ELF-1 (cell line): ENCODE measurements around the gene NXPE3.
"Not testable (repeated sequence)": the region's sequence is repeated elsewhere in the genome, so short reads cannot be mapped to it uniquely, and the experiment has no call there.

Experiments
- DNase-seq: peaks from one replicate; pipeline ENCODE4 v3.0.0-alpha.2; 2016; ENCODE audit warnings: low read depth, low spot score

The NXPE3 gene

GRCh38 chr3:101779047-101779821 is at the start of gene NXPE3:
NXPE3 (plus strand) TSS chr3:101779211; CDS start chr3:101785597, 6,386 bp downstream.
- DNase-seq: peak; percentile 92

- DNase-seq: no peak
Observed at GRCh38 chr3:101729586-101729985, 49.4 kb upstream of the NXPE3 start.

- no peak for DNase-seq
Observed at GRCh38 chr3:101730839-101731238, 48.2 kb upstream of the NXPE3 start.

- no peak for DNase-seq
Observed at GRCh38 chr3:101732240-101732641, 46.8 kb upstream of the NXPE3 start.

GRCh38 chr3:101735833-101736232 is 43.2 kb upstream of the NXPE3 start:
- no peak for DNase-seq

GRCh38 chr3:101741914-101742313 is 37.1 kb upstream of the NXPE3 start:
- not testable (repeated sequence) for DNase-seq

GRCh38 chr3:101744811-101745210 is 34.2 kb upstream of the NXPE3 start:
- DNase-seq: no peak

- not testable (repeated sequence) for DNase-seq
Observed at GRCh38 chr3:101745934-101746333, 33.1 kb upstream of the NXPE3 start.

GRCh38 chr3:101753386-101754113 is 25.5 kb upstream of the NXPE3 start:
- not testable (repeated sequence) for DNase-seq

- DNase-seq: no peak
Observed at GRCh38 chr3:101758224-101758623, 20.8 kb upstream of the NXPE3 start.

- DNase-seq: no peak
Observed at GRCh38 chr3:101762041-101762646, 16.9 kb upstream of the NXPE3 start.

- not testable (repeated sequence) for DNase-seq
Observed at GRCh38 chr3:101777745-101778281, 1.2 kb upstream of the NXPE3 start.

GRCh38 chr3:101778385-101779046 is 495 bp upstream of the NXPE3 start:
- no peak for DNase-seq

- DNase-seq: no peak
Observed at GRCh38 chr3:101779822-101780381, 891 bp downstream of the NXPE3 start.

- DNase-seq: peak; percentile 10
Observed at GRCh38 chr3:101780661-101781060, 1.6 kb downstream of the NXPE3 start.

GRCh38 chr3:101781166-101781565 is 2.2 kb downstream of the NXPE3 start:
- no peak for DNase-seq

GRCh38 chr3:101784855-101785613 is 6.0 kb downstream of the NXPE3 start:
- no peak for DNase-seq

- DNase-seq: no peak
Observed at GRCh38 chr3:101791778-101792177, 12.8 kb downstream of the NXPE3 start.

GRCh38 chr3:101796077-101796680 is 17.2 kb downstream of the NXPE3 start:
- DNase-seq: no peak

- peak; percentile 10 for DNase-seq
Observed at GRCh38 chr3:101801174-101801573, 22.2 kb downstream of the NXPE3 start.
